WI38 (cell line): ENCODE data around the gene NCOR1.

Experiments
- H3K4me3 ChIP-seq: 2 replicates; pipeline ENCODE4 v1.5.1; 2011; ENCODE audit warnings: low read depth, mild to moderate bottlenecking, control low read depth, low read length
- TF ChIP-seq, protein P1 (sequence below): IDR thresholded peaks from 2 replicates; pipeline ENCODE4 v1.5.1; 2012; ENCODE audit warnings: low read depth, mild to moderate bottlenecking, control low read depth, low read length

Gene NCOR1

DNA sequence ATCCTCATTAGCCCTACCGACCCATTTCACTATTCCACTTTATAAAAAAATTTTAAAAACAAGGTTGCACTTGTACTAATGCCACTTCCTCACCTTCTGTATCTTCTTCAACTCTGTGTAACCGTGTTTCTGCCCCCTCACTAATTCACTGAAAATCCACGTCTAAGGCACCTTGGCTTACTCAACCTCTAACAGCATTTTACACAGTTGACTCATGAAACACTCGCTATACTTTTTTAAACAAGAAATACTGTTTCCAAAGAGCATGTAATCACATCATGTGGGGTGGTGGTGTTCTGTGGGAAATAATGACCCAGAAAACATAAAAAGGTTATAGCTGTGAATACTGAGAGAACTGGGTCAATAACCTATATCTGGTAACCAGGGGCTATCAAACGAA lies 79.9 kb downstream of the NCOR1 start:
- TF ChIP-seq, protein P1, sequence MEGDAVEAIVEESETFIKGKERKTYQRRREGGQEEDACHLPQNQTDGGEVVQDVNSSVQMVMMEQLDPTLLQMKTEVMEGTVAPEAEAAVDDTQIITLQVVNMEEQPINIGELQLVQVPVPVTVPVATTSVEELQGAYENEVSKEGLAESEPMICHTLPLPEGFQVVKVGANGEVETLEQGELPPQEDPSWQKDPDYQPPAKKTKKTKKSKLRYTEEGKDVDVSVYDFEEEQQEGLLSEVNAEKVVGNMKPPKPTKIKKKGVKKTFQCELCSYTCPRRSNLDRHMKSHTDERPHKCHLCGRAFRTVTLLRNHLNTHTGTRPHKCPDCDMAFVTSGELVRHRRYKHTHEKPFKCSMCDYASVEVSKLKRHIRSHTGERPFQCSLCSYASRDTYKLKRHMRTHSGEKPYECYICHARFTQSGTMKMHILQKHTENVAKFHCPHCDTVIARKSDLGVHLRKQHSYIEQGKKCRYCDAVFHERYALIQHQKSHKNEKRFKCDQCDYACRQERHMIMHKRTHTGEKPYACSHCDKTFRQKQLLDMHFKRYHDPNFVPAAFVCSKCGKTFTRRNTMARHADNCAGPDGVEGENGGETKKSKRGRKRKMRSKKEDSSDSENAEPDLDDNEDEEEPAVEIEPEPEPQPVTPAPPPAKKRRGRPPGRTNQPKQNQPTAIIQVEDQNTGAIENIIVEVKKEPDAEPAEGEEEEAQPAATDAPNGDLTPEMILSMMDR, result no peak
- H3K4me3 ChIP-seq, result no peak overlapping the region

DNA sequence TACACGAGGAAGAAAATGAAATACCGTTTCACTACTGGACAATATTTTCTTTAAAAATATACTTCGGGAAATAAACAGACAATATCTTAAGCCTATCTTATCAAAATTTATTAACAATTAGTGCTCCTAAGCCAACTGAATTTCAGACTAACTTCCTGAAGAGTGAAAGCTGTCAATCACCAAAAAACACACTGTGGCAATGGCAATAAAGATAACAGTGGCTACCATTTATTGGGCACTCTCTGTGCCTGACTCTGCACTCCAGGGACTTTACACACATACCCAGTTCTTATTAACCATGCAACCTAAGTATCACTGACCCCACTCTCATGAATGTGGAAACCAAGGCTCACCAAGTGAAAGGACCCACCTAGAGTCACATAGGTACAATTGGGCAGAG lies 83.7 kb downstream of the NCOR1 start:
- no peak overlapping the region for H3K4me3 ChIP-seq
- TF ChIP-seq, protein P1, result no peak

DNA sequence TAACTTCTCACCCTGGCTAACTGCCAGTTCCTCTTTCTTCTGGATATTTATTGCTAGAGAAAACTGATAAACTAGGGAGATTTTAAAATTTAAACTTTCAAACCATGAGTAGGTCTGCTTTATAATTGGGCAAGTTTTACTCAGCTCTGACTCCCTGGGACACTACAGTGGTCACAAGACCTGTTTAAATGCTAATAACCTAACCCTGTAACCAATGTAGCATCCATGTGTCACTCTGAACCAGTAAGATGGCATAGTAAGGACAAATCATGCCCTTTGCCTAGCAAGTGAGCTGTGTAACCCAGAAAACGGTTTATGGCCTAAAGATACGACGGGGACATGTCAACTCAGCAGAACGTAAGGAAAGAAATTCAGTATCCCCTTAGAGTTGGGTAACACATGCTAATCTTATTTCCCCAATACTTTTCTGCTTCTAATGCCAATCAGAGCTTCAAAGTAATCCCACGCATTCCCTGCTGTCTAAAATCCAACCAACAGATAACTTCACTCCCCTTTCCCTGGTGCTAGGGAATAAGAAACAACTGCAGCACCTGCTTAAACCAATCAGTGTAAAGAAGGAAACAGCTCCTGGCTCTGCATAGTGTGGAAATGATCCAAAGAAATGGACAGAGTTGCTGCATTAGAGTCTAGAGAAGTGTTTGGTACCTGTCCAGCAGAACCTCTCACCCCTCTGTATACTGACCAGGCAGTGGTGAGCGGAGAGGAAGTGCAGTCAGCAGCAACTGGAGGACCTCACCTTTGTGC lies 85.7 kb downstream of the NCOR1 start:
- H3K4me3 ChIP-seq, result no peak overlapping the region
- TF ChIP-seq, protein P1, result no peak

DNA sequence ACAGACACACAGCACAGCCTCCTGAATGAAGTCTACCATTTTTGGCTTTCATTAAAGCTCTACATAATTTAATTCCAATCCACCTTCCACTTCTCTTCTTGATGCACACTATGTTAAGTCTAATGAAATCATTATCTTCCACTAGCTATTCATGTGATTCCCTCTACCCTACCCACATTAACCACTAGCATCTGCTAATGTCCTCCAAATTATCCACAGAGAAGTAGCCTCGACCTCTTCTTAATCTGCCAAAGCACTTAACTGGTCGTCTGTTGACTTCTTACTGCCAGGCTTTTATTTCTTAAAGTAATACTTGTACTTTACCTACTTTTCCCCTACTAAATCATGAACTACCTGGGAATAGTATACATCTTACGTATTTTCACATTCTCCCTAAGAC lies 91.8 kb downstream of the NCOR1 start:
- TF ChIP-seq, protein P1, result no peak

DNA sequence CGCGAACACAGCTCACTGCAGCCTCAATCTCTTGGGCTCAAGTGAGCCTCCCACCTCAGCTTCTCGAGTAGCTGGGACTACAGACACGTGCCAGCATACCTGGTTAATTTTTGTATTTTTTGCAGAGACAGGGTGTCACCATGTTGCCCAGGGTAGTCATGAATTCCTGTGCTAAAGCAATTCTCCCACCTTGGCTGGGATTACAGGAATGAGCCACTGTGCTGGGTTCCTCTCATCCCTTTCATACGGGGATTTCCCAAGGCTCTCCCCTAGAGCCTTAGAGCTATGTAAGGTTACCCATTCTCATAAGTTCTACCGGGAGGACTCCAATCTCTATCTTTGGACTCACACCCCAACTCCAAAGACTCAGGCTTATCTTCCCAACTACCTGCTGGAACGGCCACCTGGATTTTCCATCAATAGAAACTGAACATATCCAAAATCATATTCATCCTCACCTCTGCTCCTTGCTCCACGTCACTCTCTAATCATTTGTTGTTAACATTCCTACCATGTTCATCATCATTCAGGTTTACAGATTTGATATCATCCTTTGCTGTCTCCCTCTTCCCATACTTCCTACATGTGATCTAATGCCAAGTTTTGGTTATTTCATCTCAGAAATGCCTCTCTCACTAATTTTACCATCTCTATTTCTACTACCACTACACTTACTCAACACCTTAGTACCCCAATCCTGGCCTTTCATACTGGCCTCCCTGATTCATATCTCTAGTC lies 92.5 kb downstream of the NCOR1 start:
- no peak overlapping the region for H3K4me3 ChIP-seq
- TF ChIP-seq, protein P1, result no peak

More for the DNA sequence above, 91.8 kb downstream of the NCOR1 start:
- no peak overlapping the region for H3K4me3 ChIP-seq

DNA sequence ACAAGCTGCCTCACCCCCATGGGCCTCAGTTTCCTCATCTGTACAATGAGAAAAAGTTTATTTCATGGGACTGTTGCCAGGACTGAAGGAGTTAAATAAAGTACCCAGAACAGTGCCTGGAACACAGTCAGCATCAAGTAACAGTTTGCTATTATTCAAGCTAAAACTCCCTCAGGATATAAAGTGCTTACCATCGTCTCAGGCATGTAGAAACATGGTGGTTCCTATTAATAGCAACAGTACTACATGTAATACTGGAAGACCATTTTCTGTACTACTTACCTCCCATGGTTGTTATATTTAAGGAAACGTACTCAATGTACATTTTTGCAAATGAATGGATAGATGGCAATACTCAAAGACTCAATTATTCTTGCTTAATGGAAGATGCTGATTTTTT lies 93.4 kb downstream of the NCOR1 start:
- H3K4me3 ChIP-seq, result no peak overlapping the region
- TF ChIP-seq, protein P1, result no peak

DNA sequence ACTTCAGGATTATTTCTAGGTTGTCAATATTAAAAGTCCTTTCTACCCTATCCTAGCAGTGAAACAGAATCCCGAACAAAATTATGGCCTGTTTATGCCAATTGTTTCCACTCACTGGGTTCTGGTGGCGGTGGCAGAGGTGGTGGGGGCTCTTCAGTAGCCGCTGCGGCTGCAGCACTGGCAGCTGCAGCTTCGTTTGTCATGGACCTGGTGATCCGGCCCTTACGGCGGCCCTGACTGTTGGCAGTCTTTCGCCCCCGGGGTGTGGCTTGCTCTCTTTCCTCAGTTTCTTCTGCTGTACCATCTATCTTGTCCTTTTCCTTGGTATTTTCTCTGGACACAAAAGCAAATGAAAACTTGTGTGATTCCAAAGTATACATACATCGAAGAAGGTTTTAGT lies 94.4 kb downstream of the NCOR1 start:
- TF ChIP-seq, protein P1, result no peak
- H3K4me3 ChIP-seq, result no peak overlapping the region
